Measurements from ENCODE around the gene DGKZ.
"Not testable (repeated sequence)": the region's sequence is repeated elsewhere in the genome, so short reads cannot be mapped to it uniquely, and the experiment has no call there.

DNA sequence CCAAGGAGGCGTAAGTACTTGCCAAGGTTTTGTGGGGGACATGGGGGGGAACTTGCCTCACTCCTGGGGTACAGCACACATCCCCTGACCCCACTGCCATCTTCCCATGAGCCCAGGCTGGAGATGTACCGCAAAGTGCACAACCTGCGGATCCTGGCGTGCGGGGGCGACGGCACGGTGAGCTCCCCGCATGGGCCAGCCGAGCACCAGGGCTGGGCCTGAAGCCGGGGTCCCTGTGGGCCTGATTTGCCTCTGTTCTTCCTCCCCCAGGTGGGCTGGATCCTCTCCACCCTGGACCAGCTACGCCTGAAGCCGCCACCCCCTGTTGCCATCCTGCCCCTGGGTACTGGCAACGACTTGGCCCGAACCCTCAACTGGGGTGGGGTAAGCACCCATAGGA lies 25.2 kb downstream of the DGKZ start:
- TF ChIP-seq, protein P1, sequence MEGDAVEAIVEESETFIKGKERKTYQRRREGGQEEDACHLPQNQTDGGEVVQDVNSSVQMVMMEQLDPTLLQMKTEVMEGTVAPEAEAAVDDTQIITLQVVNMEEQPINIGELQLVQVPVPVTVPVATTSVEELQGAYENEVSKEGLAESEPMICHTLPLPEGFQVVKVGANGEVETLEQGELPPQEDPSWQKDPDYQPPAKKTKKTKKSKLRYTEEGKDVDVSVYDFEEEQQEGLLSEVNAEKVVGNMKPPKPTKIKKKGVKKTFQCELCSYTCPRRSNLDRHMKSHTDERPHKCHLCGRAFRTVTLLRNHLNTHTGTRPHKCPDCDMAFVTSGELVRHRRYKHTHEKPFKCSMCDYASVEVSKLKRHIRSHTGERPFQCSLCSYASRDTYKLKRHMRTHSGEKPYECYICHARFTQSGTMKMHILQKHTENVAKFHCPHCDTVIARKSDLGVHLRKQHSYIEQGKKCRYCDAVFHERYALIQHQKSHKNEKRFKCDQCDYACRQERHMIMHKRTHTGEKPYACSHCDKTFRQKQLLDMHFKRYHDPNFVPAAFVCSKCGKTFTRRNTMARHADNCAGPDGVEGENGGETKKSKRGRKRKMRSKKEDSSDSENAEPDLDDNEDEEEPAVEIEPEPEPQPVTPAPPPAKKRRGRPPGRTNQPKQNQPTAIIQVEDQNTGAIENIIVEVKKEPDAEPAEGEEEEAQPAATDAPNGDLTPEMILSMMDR (IDR thresholded peaks at IDR 0.05; ENCODE audit: low read length) = not testable (repeated sequence)
- not testable (repeated sequence) for TF ChIP-seq EZH2phosphoT487 (IDR thresholded peaks at IDR 0.05; ENCODE audit: low read length)
